SK-N-MC (cell line): ENCODE measurements around the gene BAHCC1.

ENCODE experiments used
- EZH2 ChIP-seq: fragments of 200-600 bp; sonication (generic); IDR thresholded peaks from one replicate; pipeline ENCODE4 v1.6.1; 2017; ENCODE audit warnings: antibody characterized with exemption
- FOXP2 ChIP-seq: optimal IDR thresholded peaks from 2 replicates; pipeline ENCODE3; 2011; ENCODE audit warnings: mild to moderate bottlenecking, moderate library complexity; ENCODE audit not compliant: insufficient read depth; ENCODE audit errors: extremely low read length, control extremely low read depth
- POLR2AphosphoS5 ChIP-seq: IDR thresholded peaks from 2 replicates; pipeline ENCODE4 v1.6.1; 2012; ENCODE audit warnings: mild to moderate bottlenecking, low read depth, low read length, borderline replicate concordance

GRCh38 chr17:81420769-81421462 is 25.7 kb downstream of the BAHCC1 start:
- TF ChIP-seq EZH2 = no peak
- no peak for TF ChIP-seq POLR2AphosphoS5
- no peak for TF ChIP-seq FOXP2
